ENCODE results near the gene PDSS1. TPM values are rescaled to one million over a fixed set of nuclear protein-coding genes. Genes with fewer than 3 reads are reported as not detected.

Gene PDSS1
- total and polyA plus RNA-seq, 2 of the 13 experiments (the other 11 are each of a cell fraction or from before 2014, with no cell fraction given), result 18.7 to 19.3 TPM

GRCh38 chr10:26790221-26790995 lies 92.9 kb downstream of the PDSS1 start (continued):
- TF ChIP-seq ZNF251 (CRISPR knock-in tag; IDR thresholded peaks at IDR 0.05) (no peak), PCBP2 (optimal IDR thresholded peaks at IDR 0.05; ENCODE audit: low read depth, low read length, poor library complexity, severe bottlenecking) (no peak), GMEB1 (CRISPR knock-in tag; IDR thresholded peaks at IDR 0.05; ENCODE audit: borderline replicate concordance) (no peak), TRAFD1 (CRISPR knock-in tag; IDR thresholded peaks at IDR 0.05; ENCODE audit: borderline replicate concordance) (no peak), ZFYVE20 (CRISPR knock-in tag; IDR thresholded peaks at IDR 0.05; ENCODE audit: borderline replicate concordance, low read depth) (no peak)

- H3K4me3 ChIP-seq (replicated peaks in 1 of 3; ENCODE audit: insufficient read depth in 1 of 3, low read depth in 2 of 3, low read length in 3 of 3), result no peak overlapping the region
- peaks cover 3% of the 10 kb centered on the region; the same call in 1 of the 2 replicates for H4K20me1 ChIP-seq (ENCODE audit: insufficient read depth, low read length)
- FAIRE-seq (no peak), ATAC-seq (no peak), DNase-seq (ENCODE audit: low spot score) (no peak)
- ChIA-PET POLR2A (no interaction called here), CTCF (ENCODE audit: low intra/inter-chr PET ratio, low total read pairs) (no interaction called here)
- 90% methylated on average over 2 of the region's 2 CpGs for WGBS (ENCODE audit: low lambda C conversion rate)
- in situ Hi-C loops (cut with HindIII; ENCODE audit: extremely low pct_ligation_motif_present, low pct_unique_long_range_greater_than_20kb) (no loop called here), intact Hi-C loops (cut with micrococcal nuclease; ENCODE audit: unreplicated experiment) (no loop called here)
- H3K9me3 ChIP-seq (ENCODE audit: low read length), result peaks cover 9% of the 10 kb centered on the region; the same call in 1 of the 2 replicates
- H3K9ac ChIP-seq (ENCODE audit: insufficient read depth, low read depth, low read length), result no peak overlapping the region
- H3K79me2 ChIP-seq (ENCODE audit: insufficient read depth, low read length), result peaks cover 31% of the 10 kb centered on the region
- no TSS peak for BruUV-seq (replicated peaks)
- H2AFZ ChIP-seq (ENCODE audit: low read length), result no peak overlapping the region
- 0 out of 2 replicates have a peak, but pooled peaks cover 7% of the 10 kb centered on the region for H3K4me1 ChIP-seq (ENCODE audit: insufficient read depth, low read length)
- no peaks in the 10 kb centered on the region for H3K36me3 ChIP-seq (replicated peaks in 1 of 2; ENCODE audit: control insufficient read depth in 1 of 2, insufficient read depth in 2 of 2, low read length in 2 of 2)
- no peak overlapping the region for H3K4me2 ChIP-seq (ENCODE audit: low read depth, low read length)
- no peaks in the 10 kb centered on the region for H3K27me3 ChIP-seq (ENCODE audit: control insufficient read depth in 1 of 2, insufficient read depth in 2 of 2, low read length in 2 of 2)
- H3K27ac ChIP-seq (ENCODE audit: extremely low read length, insufficient read depth, low read length), result no peak overlapping the region
- TF ChIP-seq SRSF4 (IDR thresholded peaks at IDR 0.05; ENCODE audit: low read depth, low read length, poor library complexity, severe bottlenecking) (no peak), TOE1 (CRISPR knock-in tag; IDR thresholded peaks at IDR 0.05) (no peak), ZNF256 (CRISPR knock-in tag; conservative IDR thresholded peaks at IDR 0.05) (no peak), GTF3A (CRISPR knock-in tag; conservative IDR thresholded peaks at IDR 0.05) (no peak), ZNF574 (CRISPR knock-in tag; IDR thresholded peaks at IDR 0.05) (no peak), KAT7 (CRISPR knock-in tag; IDR thresholded peaks at IDR 0.05; ENCODE audit: borderline replicate concordance) (no peak)
- TF ChIP-seq, protein P1, sequence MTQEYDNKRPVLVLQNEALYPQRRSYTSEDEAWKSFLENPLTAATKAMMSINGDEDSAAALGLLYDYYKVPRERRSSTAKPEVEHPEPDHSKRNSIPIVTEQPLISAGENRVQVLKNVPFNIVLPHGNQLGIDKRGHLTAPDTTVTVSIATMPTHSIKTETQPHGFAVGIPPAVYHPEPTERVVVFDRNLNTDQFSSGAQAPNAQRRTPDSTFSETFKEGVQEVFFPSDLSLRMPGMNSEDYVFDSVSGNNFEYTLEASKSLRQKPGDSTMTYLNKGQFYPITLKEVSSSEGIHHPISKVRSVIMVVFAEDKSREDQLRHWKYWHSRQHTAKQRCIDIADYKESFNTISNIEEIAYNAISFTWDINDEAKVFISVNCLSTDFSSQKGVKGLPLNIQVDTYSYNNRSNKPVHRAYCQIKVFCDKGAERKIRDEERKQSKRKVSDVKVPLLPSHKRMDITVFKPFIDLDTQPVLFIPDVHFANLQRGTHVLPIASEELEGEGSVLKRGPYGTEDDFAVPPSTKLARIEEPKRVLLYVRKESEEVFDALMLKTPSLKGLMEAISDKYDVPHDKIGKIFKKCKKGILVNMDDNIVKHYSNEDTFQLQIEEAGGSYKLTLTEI (CRISPR knock-in tag; conservative IDR thresholded peaks at IDR 0.05), result no peak
These were observed 95.4 kb downstream of the PDSS1 start for GRCh38 chr10:26792758-26793495.

Data from HepG2 (cell line).